Neural progenitor cell (in vitro differentiated cells): ENCODE measurements around the gene TXN2. TPM values are rescaled to one million over a fixed set of nuclear protein-coding genes. Genes with fewer than 3 reads are reported as not detected.

ENCODE experiments used
- DNase-seq: peaks from one replicate; pipeline ENCODE4 v3.0.0-alpha.2; 2016; ENCODE audit warnings: low spot score
- H2AFZ ChIP-seq: fragments of 200-600 bp; sonication (generic); replicated peaks from 2 replicates; pipeline ENCODE4 v1.6.1; 2016; ENCODE audit warnings: antibody characterized with exemption
- H3F3A ChIP-seq: fragments of 200-600 bp; sonication (generic); 2 replicates; pipeline ENCODE4 v1.6.1; 2016; ENCODE audit warnings: antibody characterized with exemption, low read depth
- H3K27ac ChIP-seq: fragments of 200-600 bp; sonication (generic); 2 replicates; pipeline ENCODE4 v1.5.1; 2016; ENCODE audit warnings: mild to moderate bottlenecking
- H3K27me3 ChIP-seq: fragments of 200-600 bp; sonication (generic); 2 replicates; pipeline ENCODE4 v1.6.1; 2016; ENCODE audit warnings: mild to moderate bottlenecking, moderate library complexity
- H3K36me3 ChIP-seq: fragments of 200-600 bp; sonication (generic); 2 replicates; pipeline ENCODE4 v1.5.1; 2016
- H3K4me1 ChIP-seq: fragments of 200-600 bp; sonication (generic); 2 replicates; pipeline ENCODE4 v1.6.1; 2016; ENCODE audit warnings: mixed run types
- H3K4me2 ChIP-seq: fragments of 200-600 bp; sonication (generic); 2 replicates; pipeline ENCODE4 v1.6.1; 2016
- H3K4me3 ChIP-seq: fragments of 200-600 bp; sonication (generic); 2 replicates; pipeline ENCODE4 v1.5.1; 2016
- H3K79me2 ChIP-seq: fragments of 200-600 bp; sonication (generic); 2 replicates; pipeline ENCODE4 v1.6.1; 2016; ENCODE audit warnings: low read depth
- H3K9ac ChIP-seq: fragments of 200-600 bp; sonication (generic); 2 replicates; pipeline ENCODE4 v1.6.1; 2016
- H3K9me3 ChIP-seq: fragments of 200-600 bp; sonication (generic); 2 replicates; pipeline ENCODE4 v1.5.1; 2016; ENCODE audit warnings: low read depth
- H4K20me1 ChIP-seq: fragments of 200-600 bp; sonication (generic); 2 replicates; pipeline ENCODE4 v1.6.1; 2016; ENCODE audit warnings: low read depth
- H3K27ac Mint-ChIP-seq: 3 replicates; pipeline ENCODE4 v1.8.0; 2021; ENCODE audit warnings: mixed read lengths
- H3K27me3 Mint-ChIP-seq: 2 replicates; pipeline ENCODE4 v1.8.0; 2022; ENCODE audit warnings: low read depth, mild to moderate bottlenecking, inconsistent platforms, moderate library complexity, mixed read lengths; ENCODE audit not compliant: insufficient read depth
- H3K36me3 Mint-ChIP-seq: 3 replicates; pipeline ENCODE4 v1.8.0; 2021; ENCODE audit warnings: mixed read lengths
- H3K4me1 Mint-ChIP-seq: 3 replicates; pipeline ENCODE4 v1.8.0; 2021; ENCODE audit warnings: mixed read lengths
- H3K4me3 Mint-ChIP-seq: 3 replicates; pipeline ENCODE4 v1.8.0; 2021; ENCODE audit warnings: mild to moderate bottlenecking, moderate library complexity, mixed read lengths
- H3K9me3 Mint-ChIP-seq: 3 replicates; pipeline ENCODE4 v1.8.0; 2020; ENCODE audit warnings: mixed read lengths
- CTCF ChIP-seq: fragments of 200-600 bp; sonication (generic); IDR thresholded peaks from 2 replicates; pipeline ENCODE4 v1.5.1; 2017; ENCODE audit warnings: antibody characterized with exemption, mild to moderate bottlenecking
- EZH2 ChIP-seq: fragments of 200-600 bp; sonication (generic); IDR thresholded peaks from 2 replicates; pipeline ENCODE4 v1.6.1; 2017; ENCODE audit warnings: antibody characterized with exemption, mild to moderate bottlenecking, moderate library complexity
- EZH2phosphoT487 ChIP-seq: fragments of 200-600 bp; sonication (generic); IDR thresholded peaks from 2 replicates; pipeline ENCODE4 v1.6.1; 2017; ENCODE audit warnings: antibody characterized with exemption
- total RNA-seq: library from RNA; depleted of rRNA; stranded (reverse); fragments of >200 nt; gene quantifications from 2 replicates; pipeline ENCODE4 v1.2.3, GENCODE V29; 2015; ENCODE audit warnings: low replicate concordance

The TXN2 gene
- total RNA-seq, 1 donor from 2014 or later: 19.8 TPM

GRCh38 chr22:36470162-36470993, 11.1 kb downstream of the TXN2 start:
- no peak overlapping the region for H3K4me3 Mint-ChIP-seq
- Histone ChIP-seq H3F3A (no peaks in the 10 kb centered on the region), H3K4me2 (no peak overlapping the region), H3K4me1 (no peaks in the 10 kb centered on the region), H2AFZ (no peak overlapping the region), H3K27me3 (no peaks in the 10 kb centered on the region), H3K27ac (no peak overlapping the region), H3K9me3 (no peaks in the 10 kb centered on the region), H4K20me1 (no peaks in the 10 kb centered on the region), H3K9ac (no peak overlapping the region), H3K36me3 (no peaks in the 10 kb centered on the region), H3K4me3 (no peak overlapping the region), H3K79me2 (no peaks in the 10 kb centered on the region)
- H3K27me3 Mint-ChIP-seq: peaks cover 2% of the 10 kb centered on the region
- no peak for TF ChIP-seq EZH2phosphoT487
- peak; percentile 89 for TF ChIP-seq CTCF
- no peaks in the 10 kb centered on the region for H3K9me3 Mint-ChIP-seq
- H3K4me1 Mint-ChIP-seq: no peaks in the 10 kb centered on the region
- no peak overlapping the region for H3K27ac Mint-ChIP-seq
- peak; percentile 87 for DNase-seq
- peaks cover 4% of the 10 kb centered on the region for H3K36me3 Mint-ChIP-seq

DNA sequence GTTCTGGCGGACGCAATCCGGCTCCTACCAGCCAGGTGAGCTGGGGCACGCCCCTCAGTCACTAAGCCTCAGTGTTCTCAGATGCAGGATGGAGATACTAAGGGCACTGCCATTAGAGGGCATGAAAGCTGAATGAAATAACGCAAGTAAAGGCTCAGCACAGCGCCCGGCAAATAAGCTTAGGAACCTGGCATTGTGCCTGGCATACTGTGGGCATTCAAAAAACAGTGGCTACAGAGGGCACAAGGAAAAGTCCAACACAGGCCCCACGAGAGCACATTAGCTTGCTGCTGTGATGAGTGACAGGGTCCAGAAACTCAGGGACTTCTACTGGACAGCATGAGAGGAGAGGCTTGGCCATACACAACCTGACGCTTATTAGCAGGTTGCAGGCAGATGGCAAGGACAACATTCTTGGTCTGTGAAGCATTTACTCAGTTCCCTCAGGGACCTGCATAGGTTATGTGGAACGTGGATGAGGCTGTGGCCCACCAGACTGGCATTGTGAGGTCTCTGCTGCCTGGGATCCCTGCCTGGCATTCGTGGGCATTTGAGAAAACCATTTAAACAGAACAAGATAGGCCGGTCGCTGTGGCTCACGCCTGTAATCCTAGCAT, 12.2 kb downstream of the TXN2 start:
- no peak for DNase-seq
- H3K9me3 Mint-ChIP-seq: no peaks in the 10 kb centered on the region
- Histone ChIP-seq H4K20me1 (no peaks in the 10 kb centered on the region), H3K4me2 (no peak overlapping the region), H3K27me3 (no peaks in the 10 kb centered on the region), H3F3A (no peaks in the 10 kb centered on the region), H3K9me3 (no peaks in the 10 kb centered on the region), H3K4me1 (no peaks in the 10 kb centered on the region), H3K9ac (no peak overlapping the region), H3K36me3 (no peaks in the 10 kb centered on the region), H3K27ac (no peak overlapping the region), H3K4me3 (no peak overlapping the region), H2AFZ (no peak overlapping the region), H3K79me2 (no peaks in the 10 kb centered on the region)
- peaks cover under 1% of the 10 kb centered on the region for H3K36me3 Mint-ChIP-seq
- peaks cover 2% of the 10 kb centered on the region for H3K27me3 Mint-ChIP-seq
- H3K27ac Mint-ChIP-seq: no peak overlapping the region
- TF ChIP-seq EZH2: no peak
- TF ChIP-seq CTCF: no peak
- TF ChIP-seq EZH2phosphoT487: no peak
- H3K4me1 Mint-ChIP-seq: no peaks in the 10 kb centered on the region
- H3K4me3 Mint-ChIP-seq: no peak overlapping the region

- TF ChIP-seq CTCF (no peak), EZH2phosphoT487 (no peak), EZH2 (no peak)
- H3K9ac ChIP-seq: no peak overlapping the region
- H2AFZ ChIP-seq: no peak overlapping the region
- H3K27me3 ChIP-seq: no peaks in the 10 kb centered on the region
- H3K4me3 Mint-ChIP-seq: no peak overlapping the region
- DNase-seq: no peak
- no peaks in the 10 kb centered on the region for H3K4me1 ChIP-seq
- H3K4me3 ChIP-seq: no peak overlapping the region
- peaks cover 2% of the 10 kb centered on the region for H3K27me3 Mint-ChIP-seq
- no peak overlapping the region for H3K27ac ChIP-seq
- H3K4me1 Mint-ChIP-seq: no peaks in the 10 kb centered on the region
- no peaks in the 10 kb centered on the region for H4K20me1 ChIP-seq
- no peak overlapping the region for H3K27ac Mint-ChIP-seq
- H3K9me3 ChIP-seq: no peaks in the 10 kb centered on the region
- H3K9me3 Mint-ChIP-seq: no peaks in the 10 kb centered on the region
- H3K79me2 ChIP-seq: no peaks in the 10 kb centered on the region
- no peaks in the 10 kb centered on the region for H3K36me3 ChIP-seq
- H3K4me2 ChIP-seq: no peak overlapping the region
- no peaks in the 10 kb centered on the region for H3K36me3 Mint-ChIP-seq
- H3F3A ChIP-seq: no peaks in the 10 kb centered on the region
These were observed 13.5 kb downstream of the TXN2 start for GRCh38 chr22:36467946-36468345.
